ENCODE measurements around the gene GALNT6. TPM values are rescaled to one million over a fixed set of nuclear protein-coding genes. Genes with fewer than 3 reads are reported as not detected.

GALNT6 gene
- total RNA-seq, 1 experiment from 2014 or later = 9.8 TPM

GRCh38 chr12:51421266-51421884 is 30.2 kb upstream of the GALNT6 start:
- no CpG with 5 or more reads among the region's 5 CpGs for WGBS (ENCODE audit: extremely low coverage, insufficient read length, low lambda C conversion rate)
- H2BK5ac ChIP-seq (ENCODE audit: insufficient read length, low read length) = no peak overlapping the region
- no peaks in the 10 kb centered on the region for H3K27me3 ChIP-seq (ENCODE audit: insufficient read depth, low read length)
- no peak overlapping the region for H3K56ac ChIP-seq (ENCODE audit: insufficient read length, low read depth, low read length)
- no peak overlapping the region for H3K27ac ChIP-seq (ENCODE audit: insufficient read length, low read depth, low read length)
- H2BK15ac ChIP-seq (ENCODE audit: low read depth, low read length) = no peak overlapping the region
- H4K8ac ChIP-seq (replicated peaks; ENCODE audit: insufficient read length, low read depth, low read length) = no peak overlapping the region
- H2AFZ ChIP-seq (ENCODE audit: low read length) = no peak overlapping the region
- TF ChIP-seq CTCF (conservative IDR thresholded peaks at IDR 0.05) = peak; percentile 90
- no peak overlapping the region for H3K9ac ChIP-seq (ENCODE audit: extremely low read depth, insufficient read length, low read length)
- no peaks in the 10 kb centered on the region; the same call in 1 of the 2 replicates for H3K4me1 ChIP-seq (ENCODE audit: insufficient read depth, low read length)
- no peaks in the 10 kb centered on the region for H3K9me3 Mint-ChIP-seq
- no peaks in the 10 kb centered on the region for H3K79me1 ChIP-seq (ENCODE audit: insufficient read depth, low read depth, low read length, poor library complexity, severe bottlenecking)
- H4K5ac ChIP-seq (ENCODE audit: insufficient read length, low read depth, low read length) = no peak overlapping the region
- no peaks in the 10 kb centered on the region for H3K27me3 Mint-ChIP-seq (ENCODE audit: low read depth)
- no peak overlapping the region for H3K14ac ChIP-seq (ENCODE audit: insufficient read depth, low read length)
- no peak overlapping the region for H2BK12ac ChIP-seq (ENCODE audit: insufficient read length, low read depth, low read length)
- H3K27ac Mint-ChIP-seq = no peak overlapping the region
- H3K23ac ChIP-seq (ENCODE audit: insufficient read length, low read depth, low read length) = no peak overlapping the region
- H3K4me1 Mint-ChIP-seq = peaks cover 45% of the 10 kb centered on the region in 2 experiments
- no peak overlapping the region for H2BK120ac ChIP-seq (ENCODE audit: low read depth, low read length, poor library complexity, severe bottlenecking)
- no peak overlapping the region for H2BK20ac ChIP-seq (ENCODE audit: low read depth, low read length, poor library complexity, severe bottlenecking)
- no peak overlapping the region for H3T11ph ChIP-seq (ENCODE audit: low read length)
- H4K91ac ChIP-seq (ENCODE audit: insufficient read length, low read depth, low read length) = no peak overlapping the region
- H3K36me3 Mint-ChIP-seq (ENCODE audit: insufficient read depth in 1 of 3, low read depth in 3 of 3) = no peaks in the 10 kb centered on the region
- H3K79me2 ChIP-seq (ENCODE audit: insufficient read depth, low read length) = no peaks in the 10 kb centered on the region
- DNase-seq = peak; percentile 77
- H2AK5ac ChIP-seq (ENCODE audit: insufficient read length, low read length) = no peak overlapping the region
- no peak overlapping the region for H3K18ac ChIP-seq (ENCODE audit: insufficient read length, low read depth, low read length)
- H4K20me1 ChIP-seq (ENCODE audit: control insufficient read depth, insufficient read depth, insufficient read length) = no peaks in the 10 kb centered on the region
- no peak overlapping the region for H3K4me3 Mint-ChIP-seq
- H3K23me2 ChIP-seq (ENCODE audit: insufficient read length, low read depth, low read length, poor library complexity, severe bottlenecking) = peaks cover 7% of the 10 kb centered on the region
- no peak overlapping the region for H3K4ac ChIP-seq (ENCODE audit: low read depth, low read length)
- H3K9me3 ChIP-seq (ENCODE audit: control insufficient read depth, low read depth, low read length) = no peaks in the 10 kb centered on the region
- no peak overlapping the region for H3K4me2 ChIP-seq (ENCODE audit: insufficient read depth, insufficient read length, low read length)

Data from H9 (cell line).